H1 (cell line): ENCODE data around the gene ADRA2C. TPM values are rescaled to one million over a fixed set of nuclear protein-coding genes. Genes with fewer than 3 reads are reported as not detected.

Experiments used
- SIN3A ChIP-seq, 2 experiments: IDR thresholded peaks in 1 of 2; conservative IDR thresholded peaks in 1 of 2; 2 replicates each; pipeline ENCODE4 v1.6.1; 2011 to 2012; ENCODE audit warnings: low read length in 2 of 2, improper control_type of control experiment in 1 of 2, low read depth in 1 of 2, mild to moderate bottlenecking in 1 of 2
- SP2 ChIP-seq: IDR thresholded peaks from 2 replicates; pipeline ENCODE4 v1.6.1; 2012; ENCODE audit warnings: mild to moderate bottlenecking, low read length, inconsistent platforms
- polyA plus RNA-seq, 7 experiments: library from polyadenylated mRNA; depleted of rRNA in 3 of 7; stranded (reverse) in 5 of 7; unstranded in 2 of 7; fragments of >200 nt in 5 of 7; fragments of 200-250 nt in 2 of 7; gene quantifications; 1 replicate in 5 of 7; 2 replicates in 1 of 7; 4 replicates in 1 of 7; pipeline versions ENCODE4 v1.2.1 to v1.2.3, GENCODE V29; 2011 to 2013; ENCODE audit warnings: missing spikeins in 2 of 7, mixed read lengths in 2 of 7
- total RNA-seq: library from RNA; stranded (reverse); fragmentation: NEBNext Ultra II Directional; extraction: Animal tissue kit (Norgen Biotek cat#: 25700); gene quantifications from 2 replicates; pipeline ENCODE4 v1.2.1, GENCODE V29; 2021

Gene ADRA2C
- total and polyA plus RNA-seq, 2 of the 8 experiments (the other 6 are each of a cell fraction or from before 2014, with no cell fraction given): 14.6 to 14.8 TPM

DNA sequence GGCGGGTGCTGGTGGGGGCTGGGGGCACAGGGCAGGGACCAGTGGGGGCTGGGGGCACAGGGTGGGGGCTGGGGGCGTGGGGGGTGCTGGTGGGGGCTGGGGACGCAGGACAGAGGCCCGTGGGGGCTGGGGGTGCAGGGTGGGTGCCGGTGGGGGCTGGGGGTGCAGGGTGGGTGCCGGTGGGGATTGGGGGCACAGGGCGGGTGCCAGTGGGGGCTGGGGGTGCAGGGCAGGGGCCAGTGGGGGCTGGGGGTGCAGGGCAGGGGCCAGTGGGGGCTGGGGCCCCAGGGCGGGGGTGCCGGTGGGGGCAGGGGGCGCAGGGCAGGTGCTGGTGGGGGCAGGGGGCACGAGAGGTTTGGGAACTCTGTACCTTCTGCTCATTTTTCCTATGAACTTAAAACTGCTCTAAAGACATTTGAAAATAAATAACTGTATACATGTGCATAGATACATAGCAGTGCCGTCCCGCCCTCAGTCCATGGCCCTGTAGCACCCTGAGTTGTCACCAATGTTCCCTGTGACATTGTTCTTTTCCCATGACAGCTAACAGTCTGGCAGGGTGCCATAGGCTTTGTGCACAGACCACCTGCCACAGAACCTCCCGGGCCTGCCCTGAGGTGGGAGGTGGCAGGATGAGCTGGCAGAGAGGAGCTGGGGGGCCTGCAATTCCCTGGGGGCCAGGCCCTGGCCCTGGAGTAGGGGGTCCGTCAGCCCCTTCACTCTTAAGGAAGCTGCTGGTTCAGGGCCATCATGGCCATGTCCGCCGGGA is 35.6 kb upstream of the ADRA2C start (continued):
- TF ChIP-seq SIN3A (conservative IDR thresholded peaks at IDR 0.05 in 1 of 2, IDR thresholded peaks at IDR 0.05 in 1 of 2; ENCODE audit: low read depth in 1 of 2, low read length in 2 of 2): no peak
- TF ChIP-seq SP2: no peak
